Left ventricle myocardium inferior (tissue), 1 donor: Measurements from ENCODE around the gene GLA. TPM values are rescaled to one million over a fixed set of nuclear protein-coding genes. Genes with fewer than 3 reads are reported as not detected.

Experiments
- DNase-seq: peaks from one replicate; pipeline ENCODE4 v3.0.0-alpha.2; 2020
- H3K27ac ChIP-seq: fragments of 200-600 bp; replicated peaks from 2 replicates; pipeline ENCODE4 v1.8.0; 2021
- H3K27me3 ChIP-seq: fragments of 200-600 bp; 2 replicates; pipeline ENCODE4 v1.8.0; 2021; ENCODE audit warnings: low read depth
- H3K36me3 ChIP-seq: fragments of 200-600 bp; 2 replicates; pipeline ENCODE4 v1.8.0; 2021
- H3K4me1 ChIP-seq: fragments of 200-600 bp; 2 replicates; pipeline ENCODE4 v1.8.0; 2021
- H3K4me3 ChIP-seq: fragments of 200-600 bp; 2 replicates; pipeline ENCODE4 v1.8.0; 2021; ENCODE audit warnings: mild to moderate bottlenecking, moderate library complexity
- H3K9me3 ChIP-seq: fragments of 200-600 bp; replicated peaks from 2 replicates; pipeline ENCODE4 v1.8.0; 2021
- intact Hi-C: fragments of 100-400 bp; cut with micrococcal nuclease; formaldehyde crosslinking; loops from one replicate; pipeline ENCODE4 v1.11.0; 2022
- total RNA-seq: library from RNA; stranded (reverse); fragmentation: NEBNext Ultra II Directional; extraction: Animal tissue kit (Norgen Biotek cat#: 25700); gene quantifications from one replicate; pipeline ENCODE4 v1.2.1, GENCODE V29; 2021
- TF ChIP-seq, protein P1 (sequence below): fragments of 200-600 bp; IDR thresholded peaks from 2 replicates; pipeline ENCODE4 v1.8.0; 2021; ENCODE audit warnings: antibody characterized with exemption, mild to moderate bottlenecking, borderline replicate concordance
- donor health status: DM: no; HTN: yes; CAD: no; lungs with severe emphysema.

Gene GLA
- total RNA-seq, 1 donor from 2014 or later = 10.8 TPM

DNA sequence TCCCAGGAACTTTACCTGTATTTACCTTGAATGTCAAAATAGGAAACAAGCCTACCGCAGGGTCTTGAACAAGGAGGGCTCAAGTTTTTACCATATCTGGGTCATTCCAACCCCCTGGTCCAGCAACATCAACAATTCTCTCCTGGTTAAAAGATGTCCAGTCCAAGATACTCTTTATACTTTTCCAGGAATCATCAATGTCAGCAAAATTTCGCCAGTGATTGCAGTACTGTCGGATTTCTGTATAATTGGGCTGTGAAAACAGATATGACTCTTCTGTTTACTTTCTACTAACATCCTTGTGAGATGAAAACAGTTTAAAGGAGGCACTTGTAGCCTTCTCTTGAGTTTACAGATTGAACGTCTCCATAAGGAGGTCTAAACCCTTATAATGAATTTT, 9.0 kb downstream of the GLA start:
- intact Hi-C loops = no loop called here
- H3K27me3 ChIP-seq = no peaks in the 10 kb centered on the region
- no peak overlapping the region for H3K27ac ChIP-seq
- no peak for DNase-seq
- no peaks in the 10 kb centered on the region for H3K9me3 ChIP-seq
- H3K4me1 ChIP-seq = no peaks in the 10 kb centered on the region
- H3K36me3 ChIP-seq = peaks cover 8% of the 10 kb centered on the region
- TF ChIP-seq, protein P1, sequence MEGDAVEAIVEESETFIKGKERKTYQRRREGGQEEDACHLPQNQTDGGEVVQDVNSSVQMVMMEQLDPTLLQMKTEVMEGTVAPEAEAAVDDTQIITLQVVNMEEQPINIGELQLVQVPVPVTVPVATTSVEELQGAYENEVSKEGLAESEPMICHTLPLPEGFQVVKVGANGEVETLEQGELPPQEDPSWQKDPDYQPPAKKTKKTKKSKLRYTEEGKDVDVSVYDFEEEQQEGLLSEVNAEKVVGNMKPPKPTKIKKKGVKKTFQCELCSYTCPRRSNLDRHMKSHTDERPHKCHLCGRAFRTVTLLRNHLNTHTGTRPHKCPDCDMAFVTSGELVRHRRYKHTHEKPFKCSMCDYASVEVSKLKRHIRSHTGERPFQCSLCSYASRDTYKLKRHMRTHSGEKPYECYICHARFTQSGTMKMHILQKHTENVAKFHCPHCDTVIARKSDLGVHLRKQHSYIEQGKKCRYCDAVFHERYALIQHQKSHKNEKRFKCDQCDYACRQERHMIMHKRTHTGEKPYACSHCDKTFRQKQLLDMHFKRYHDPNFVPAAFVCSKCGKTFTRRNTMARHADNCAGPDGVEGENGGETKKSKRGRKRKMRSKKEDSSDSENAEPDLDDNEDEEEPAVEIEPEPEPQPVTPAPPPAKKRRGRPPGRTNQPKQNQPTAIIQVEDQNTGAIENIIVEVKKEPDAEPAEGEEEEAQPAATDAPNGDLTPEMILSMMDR = no peak
- H3K4me3 ChIP-seq = no peak overlapping the region

DNA sequence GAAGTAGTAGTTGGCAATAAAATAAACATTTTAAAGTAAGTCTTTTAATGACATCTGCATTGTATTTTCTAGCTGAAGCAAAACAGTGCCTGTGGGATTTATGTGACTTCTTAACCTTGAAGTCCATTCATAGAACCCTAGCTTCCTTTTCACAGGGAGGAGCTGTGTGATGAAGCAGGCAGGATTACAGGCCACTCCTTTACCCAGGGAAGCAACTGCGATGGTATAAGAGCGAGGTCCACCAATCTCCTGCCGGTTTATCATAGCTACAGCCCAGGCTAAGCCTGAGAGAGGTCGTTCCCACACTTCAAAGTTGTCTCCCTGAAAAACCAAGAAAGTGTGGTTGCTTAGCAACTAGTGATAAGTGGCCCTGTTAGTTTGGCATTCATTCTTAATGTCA, 9.9 kb downstream of the GLA start:
- H3K36me3 ChIP-seq = peaks cover 8% of the 10 kb centered on the region
- H3K9me3 ChIP-seq = no peaks in the 10 kb centered on the region
- H3K4me3 ChIP-seq = no peak overlapping the region
- no peak overlapping the region for H3K27ac ChIP-seq
- intact Hi-C loops = no loop called here
- no peaks in the 10 kb centered on the region for H3K4me1 ChIP-seq
- no peak for DNase-seq
- TF ChIP-seq, protein P1 = no peak
- no peaks in the 10 kb centered on the region for H3K27me3 ChIP-seq

DNA sequence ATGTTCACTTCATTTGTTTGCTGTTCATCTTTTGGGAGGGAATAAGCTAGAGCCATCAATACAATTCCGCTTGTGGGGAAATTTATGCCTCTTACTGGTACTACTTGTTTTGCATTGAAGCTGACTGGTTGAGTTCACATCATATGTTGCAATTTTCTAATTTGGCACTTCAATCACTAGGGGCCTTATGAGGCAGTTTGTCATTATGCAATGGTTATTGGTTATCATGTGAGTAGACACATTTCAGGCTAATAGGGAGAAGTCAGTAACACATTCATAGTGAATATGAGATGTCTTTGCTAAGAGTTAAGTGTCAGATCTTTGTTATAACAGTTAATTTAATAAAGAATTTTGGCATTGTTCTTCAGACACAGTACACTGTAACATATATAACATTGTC, 11.9 kb downstream of the GLA start:
- no peak for DNase-seq
- no peaks in the 10 kb centered on the region for H3K36me3 ChIP-seq
- TF ChIP-seq, protein P1 = no peak
- H3K27me3 ChIP-seq = no peaks in the 10 kb centered on the region
- H3K4me1 ChIP-seq = peaks cover 9% of the 10 kb centered on the region
- H3K9me3 ChIP-seq = no peaks in the 10 kb centered on the region
- no peak overlapping the region for H3K27ac ChIP-seq
- H3K4me3 ChIP-seq = no peak overlapping the region
- intact Hi-C loops = no loop called here

DNA sequence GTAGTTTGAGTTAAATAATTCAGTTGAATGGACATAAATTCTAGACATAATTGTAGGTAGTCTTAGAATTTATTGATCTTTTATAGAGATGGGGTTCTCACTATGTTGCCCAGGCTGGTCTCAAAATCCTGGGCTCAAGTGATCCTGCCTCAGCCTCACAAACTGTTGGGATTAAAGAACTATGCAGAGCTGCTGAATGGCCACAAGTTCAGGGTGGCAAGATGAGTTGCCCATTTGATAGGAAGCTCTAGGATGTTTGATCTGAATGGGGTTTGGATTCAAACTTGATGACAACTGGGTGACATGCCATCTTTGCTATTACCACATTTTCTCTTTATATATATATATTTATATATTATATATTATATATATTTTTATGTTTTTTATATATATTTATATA, 13.4 kb downstream of the GLA start:
- no peaks in the 10 kb centered on the region for H3K36me3 ChIP-seq
- no peaks in the 10 kb centered on the region for H3K9me3 ChIP-seq
- no peak overlapping the region for H3K4me3 ChIP-seq
- no peaks in the 10 kb centered on the region for H3K27me3 ChIP-seq
- TF ChIP-seq, protein P1 = no peak
- no peak for DNase-seq
- intact Hi-C loops = no loop called here
- H3K27ac ChIP-seq = no peak overlapping the region
- peaks cover 15% of the 10 kb centered on the region for H3K4me1 ChIP-seq

DNA sequence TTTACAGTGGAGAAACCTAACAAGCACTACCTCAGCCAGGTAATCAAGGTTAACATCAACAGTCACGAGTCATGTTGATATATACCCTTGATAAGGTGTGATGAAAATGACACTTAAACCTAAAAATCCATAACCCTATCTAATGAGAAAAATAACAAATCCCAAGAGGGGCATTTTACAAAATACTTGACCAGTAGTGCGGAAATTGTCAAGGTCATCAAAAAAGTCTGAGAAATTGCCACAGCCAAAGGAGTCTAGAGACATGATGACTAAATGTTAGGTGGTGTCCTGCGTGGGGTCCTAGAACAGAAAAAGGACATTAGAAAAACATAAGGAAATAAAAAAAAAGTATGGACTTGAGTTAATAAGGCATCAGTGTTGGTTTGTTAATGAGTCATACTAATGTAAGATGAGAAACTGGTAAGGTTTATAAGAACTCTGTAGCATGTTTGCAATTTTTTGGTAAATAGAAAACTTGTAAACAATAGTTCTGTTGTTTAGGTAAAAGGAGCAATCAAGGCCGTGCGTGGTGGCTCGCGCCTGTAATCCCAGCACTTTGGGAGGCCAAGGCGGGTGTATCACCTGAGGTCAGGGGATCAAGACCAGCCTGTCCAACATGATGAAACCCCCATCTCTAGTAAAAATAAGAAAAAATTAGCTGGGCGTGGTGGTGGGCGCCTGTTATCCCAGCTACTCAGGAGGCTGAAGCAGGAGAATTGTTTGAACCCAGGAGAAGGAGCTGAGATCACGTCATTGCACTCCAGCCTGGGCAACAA, 14.0 kb downstream of the GLA start:
- Histone ChIP-seq H3K9me3 (no peaks in the 10 kb centered on the region), H3K27ac (no peak overlapping the region), H3K27me3 (no peaks in the 10 kb centered on the region), H3K4me3 (no peak overlapping the region), H3K36me3 (no peaks in the 10 kb centered on the region), H3K4me1 (peaks cover 15% of the 10 kb centered on the region)
- TF ChIP-seq, protein P1 = no peak
- intact Hi-C loops = no loop called here
- no peak for DNase-seq
